ENCODE data around the gene HOMEZ. TPM values are rescaled to one million over a fixed set of nuclear protein-coding genes. Genes with fewer than 3 reads are reported as not detected.
"Not testable (repeated sequence)": the region's sequence is repeated elsewhere in the genome, so short reads cannot be mapped to it uniquely, and the experiment has no call there.

Gene HOMEZ
- total RNA-seq, 1 donor from 2014 or later, result 10.9 TPM

DNA sequence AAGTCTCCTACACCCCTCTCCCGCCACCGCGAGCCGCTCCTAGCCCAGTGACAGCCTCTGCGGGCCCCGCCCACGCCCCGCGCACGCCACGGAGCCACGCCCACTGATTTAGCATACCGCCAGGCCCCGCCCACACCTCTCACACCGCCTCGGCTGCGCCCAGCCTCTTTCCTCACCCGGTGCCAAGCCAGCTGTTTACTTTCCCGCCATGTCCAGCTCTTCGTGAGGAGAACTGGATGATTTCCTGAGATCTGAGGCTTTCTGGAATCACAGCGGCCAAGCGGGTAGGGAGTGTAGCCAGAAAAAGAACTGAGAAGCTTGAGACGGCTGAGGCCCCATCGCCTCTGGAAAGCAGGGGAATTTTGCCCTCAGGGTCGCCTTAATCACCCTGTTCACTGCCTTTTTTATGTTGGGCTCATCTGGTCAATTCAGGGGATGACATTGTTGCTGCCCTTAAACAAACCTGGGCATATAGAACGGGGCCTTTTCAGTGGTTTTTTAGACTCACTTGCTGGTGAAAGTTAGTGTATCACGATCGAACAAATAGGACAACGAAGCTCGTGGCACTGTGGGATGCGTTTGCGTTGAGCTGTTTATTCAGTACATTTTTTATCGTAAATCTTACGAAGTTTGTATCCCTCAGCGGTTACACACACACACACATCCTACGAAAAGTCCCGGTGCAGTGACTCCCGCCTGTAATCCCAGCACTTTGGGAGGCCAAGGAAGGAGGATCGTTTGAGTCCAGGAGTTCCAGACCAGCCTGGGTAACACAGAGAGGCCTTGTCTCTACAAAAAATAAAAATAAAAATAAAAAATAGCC lies 47.9 kb downstream of the HOMEZ start, which contains the start of gene RNF212B:
Gene RNF212B, plus strand, starts transcription at position 165 of the 823 bp plus-strand sequence. CDS start 2,410 bp downstream, outside the sequence.
- intact Hi-C loops (cut with micrococcal nuclease), result no loop called here

DNA sequence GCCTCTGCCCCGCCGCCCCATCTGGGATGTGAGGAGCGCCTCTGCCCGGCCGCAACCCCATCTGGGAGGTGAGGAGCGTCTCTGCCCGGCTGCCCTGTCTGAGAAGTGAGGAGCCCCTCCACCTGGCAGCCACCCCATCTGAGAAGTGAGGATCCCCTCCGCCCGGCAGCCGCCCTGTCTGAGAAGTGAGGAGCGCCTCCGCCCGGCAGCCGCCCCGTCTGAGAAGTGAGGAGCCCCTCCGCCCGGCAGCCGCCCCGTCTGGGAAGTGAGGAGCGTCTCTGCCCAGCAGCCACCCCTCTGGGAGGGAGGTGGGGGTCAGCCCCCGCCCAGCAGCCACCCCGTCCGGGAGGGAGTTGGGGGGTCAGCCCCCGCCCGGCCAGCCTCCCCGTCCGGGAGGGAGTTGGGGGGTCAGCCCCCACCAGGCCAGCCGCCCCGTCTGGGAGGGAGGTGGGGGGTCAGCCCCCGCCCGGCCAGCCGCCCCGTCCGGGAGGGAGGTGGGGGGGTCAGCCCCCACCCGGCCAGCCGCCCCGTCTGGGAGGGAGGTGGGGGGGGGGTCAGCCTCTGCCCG lies 53.6 kb downstream of the HOMEZ start:
- intact Hi-C loops (cut with micrococcal nuclease), result not testable (repeated sequence)

DNA sequence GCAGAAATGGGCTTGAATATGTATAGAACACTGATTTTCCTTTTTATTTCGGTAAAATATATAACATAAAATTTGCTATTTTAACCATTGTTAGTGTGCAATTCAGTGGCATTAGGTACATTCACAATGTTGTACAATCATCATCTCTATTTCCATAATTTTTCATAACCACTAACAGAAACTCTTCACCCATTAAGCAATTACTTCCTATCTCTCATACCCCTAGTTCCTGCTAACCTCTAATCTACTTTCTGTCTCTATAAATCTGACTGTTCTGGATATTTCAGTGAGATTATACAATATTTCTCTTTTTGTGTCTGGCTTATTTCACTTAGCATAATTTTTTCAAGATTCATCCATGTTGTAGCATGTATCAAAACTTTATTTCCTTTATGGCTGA lies 57.1 kb downstream of the HOMEZ start:
- intact Hi-C loops (cut with micrococcal nuclease), result no loop called here

DNA sequence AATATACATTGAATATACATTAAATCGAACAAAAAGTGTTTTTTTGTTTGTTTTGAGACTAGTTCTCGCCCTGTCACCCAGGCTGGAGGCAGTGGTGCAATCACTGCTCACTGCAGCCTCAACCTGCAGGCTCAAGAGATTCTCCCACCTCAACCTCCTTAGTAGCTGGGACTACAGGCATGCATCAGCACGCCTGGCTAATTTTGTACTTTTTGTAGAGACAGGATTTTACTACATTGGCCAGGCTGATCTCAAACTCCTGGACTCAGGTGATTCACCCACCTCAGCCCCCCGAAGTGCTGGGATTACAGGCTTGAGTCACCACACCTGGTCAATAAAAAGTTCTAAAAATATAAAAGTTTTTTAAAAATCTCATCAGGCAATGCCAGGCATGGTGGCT lies 58.4 kb downstream of the HOMEZ start:
- intact Hi-C loops (cut with micrococcal nuclease), result no loop called here

DNA sequence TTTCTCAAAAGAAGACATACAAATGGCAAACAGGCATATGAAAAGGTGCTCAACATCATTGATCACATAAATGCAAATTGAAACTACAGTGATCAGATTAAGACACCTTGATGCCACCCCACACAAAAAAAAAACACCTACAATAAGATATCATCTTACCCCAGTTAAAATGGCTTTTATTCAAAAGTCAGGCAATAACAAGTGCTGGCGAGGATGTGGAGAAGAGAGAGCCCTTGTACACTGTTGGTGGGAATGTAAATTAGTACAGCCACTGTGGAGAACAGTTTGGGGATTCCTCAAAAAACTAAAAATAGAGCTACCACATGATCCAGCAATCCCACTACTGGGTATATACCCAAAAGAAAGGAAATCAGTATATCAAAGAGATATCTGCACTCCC lies 61.0 kb downstream of the HOMEZ start:
- intact Hi-C loops (cut with micrococcal nuclease), result not testable (repeated sequence)

Other genes starting within 250 kb of the HOMEZ start
- gene PSMB11, start 243.9 kb downstream of the HOMEZ start, total RNA-seq, result not detected in 2 replicates
- 2.6 and 3.0 TPM in 2 replicates for gene CDH24, start 228.6 kb downstream of the HOMEZ start, total RNA-seq
- 201 and 210 TPM in 2 replicates for gene ACIN1, start 191.0 kb downstream of the HOMEZ start, total RNA-seq
- gene C14orf119, start 190.6 kb downstream of the HOMEZ start, total RNA-seq, result 41.2 and 44.4 TPM in 2 replicates
- not detected in 2 replicates for gene CIROP, start 181.1 kb downstream of the HOMEZ start, total RNA-seq
- 0.09 TPM in 1 of 2 replicates, not detected in the other for gene CEBPE, start 166.9 kb downstream of the HOMEZ start, total RNA-seq
- 1.0 and 2.0 TPM in 2 replicates for gene SLC7A8, start 102.5 kb downstream of the HOMEZ start, total RNA-seq
- gene RNF212B, start 48.2 kb downstream of the HOMEZ start, total RNA-seq, result not detected in 2 replicates
- gene PPP1R3E, start 16.7 kb upstream of the HOMEZ start, total RNA-seq, result 26.3 and 26.5 TPM in 2 replicates
- 6.4 and 8.5 TPM in 2 replicates for gene BCL2L2, start 20.7 kb upstream of the HOMEZ start, total RNA-seq
- 195 and 196 TPM in 2 replicates for gene PABPN1, start 35.3 kb upstream of the HOMEZ start, total RNA-seq
- gene SLC22A17, start 66.8 kb upstream of the HOMEZ start, total RNA-seq, result 1.4 and 2.0 TPM in 2 replicates
- gene EFS, start 79.0 kb upstream of the HOMEZ start, total RNA-seq, result not detected in 2 replicates
- gene IL25, start 86.7 kb upstream of the HOMEZ start, total RNA-seq, result not detected in 2 replicates
- not detected in 2 replicates for gene CMTM5, start 90.9 kb upstream of the HOMEZ start, total RNA-seq
- 0.05 TPM in 1 of 2 replicates, not detected in the other for gene MYH6, start 122.1 kb upstream of the HOMEZ start, total RNA-seq
- gene MYH7, start 149.5 kb upstream of the HOMEZ start, total RNA-seq, result not detected in 2 replicates
- 46.2 and 46.3 TPM in 2 replicates for gene NGDN, start 183.6 kb upstream of the HOMEZ start, total RNA-seq

Data from T-helper 2 cell treated with Interferon-gamma antibody and Interleukin-4, amounts not matched to agents 100 ng/mL and 5 ng/mL, for 36 hours (primary cell).